ENCODE data around the gene PARP12.

DNA sequence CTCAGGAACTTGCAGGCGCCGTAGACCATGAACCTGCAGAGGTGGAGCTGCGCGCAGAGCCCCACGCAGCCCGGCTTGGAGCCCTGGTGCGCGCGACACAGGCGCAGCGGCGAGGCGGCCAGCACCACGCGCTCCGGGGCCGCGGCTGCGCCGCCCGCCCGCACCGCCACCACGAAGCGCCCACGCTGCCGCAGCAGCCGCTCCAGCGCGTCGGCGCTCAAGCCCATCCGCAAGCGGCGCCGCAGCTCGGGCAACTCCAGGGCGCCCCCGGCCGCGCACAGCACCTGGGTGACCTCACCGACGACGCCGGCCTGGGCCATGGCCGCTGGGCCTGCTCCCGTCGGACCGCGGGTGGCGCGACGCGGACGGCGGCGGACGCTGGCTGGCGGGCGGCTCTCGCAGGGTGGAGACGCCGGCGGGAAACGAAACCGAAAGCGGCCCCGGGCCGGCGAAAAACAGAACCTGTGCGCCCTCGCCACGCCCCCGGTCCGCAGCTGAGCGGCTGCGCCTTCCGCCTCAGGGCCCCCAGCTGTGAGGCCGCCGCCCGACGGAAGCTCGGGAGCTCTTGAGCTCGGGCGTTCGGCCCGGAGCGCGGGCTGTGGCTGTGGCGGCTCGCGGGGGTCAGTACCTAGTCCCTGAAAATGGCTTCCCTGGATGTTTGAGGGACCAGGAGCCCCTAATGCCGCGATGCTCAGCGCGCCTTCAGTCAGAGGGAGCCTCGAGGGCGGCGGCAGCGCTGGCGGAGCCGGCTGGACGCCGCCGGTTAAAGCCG is at the start of gene PARP12:
- no peak for TF ChIP-seq YY1 (IDR thresholded peaks at IDR 0.05; ENCODE audit: insufficient read depth, insufficient read length)
- no peak for TF ChIP-seq ZNF274 (IDR thresholded peaks at IDR 0.05; ENCODE audit: low read depth, low read length)
- TF ChIP-seq SUZ12 (IDR thresholded peaks at IDR 0.05; ENCODE audit: extremely low read depth, insufficient read depth, insufficient read length): no peak
